Stimulated activated CD4-positive, alpha-beta T cell treated with anti-CD3 and anti-CD28 coated beads, Interleukin-1b, Interleukin-23, amount 100 ng/mL, for 48 hours (primary cell): ENCODE measurements around the gene DDRGK1.
A peak's percentile ranks its signal among the peaks of the same experiment; 100 is the strongest.
"Not testable (repeated sequence)": the region's sequence is repeated elsewhere in the genome, so short reads cannot be mapped to it uniquely, and the experiment has no call there.

Source experiments
- DNase-seq: peaks from one replicate; pipeline ENCODE4 v3.0.0-alpha.2; 2020

Gene DDRGK1

GRCh38 chr20:3233991-3234498 lies 29.6 kb upstream of the DDRGK1 start:
- no peak for DNase-seq

GRCh38 chr20:3233131-3233990 lies 28.9 kb upstream of the DDRGK1 start:
- DNase-seq: no peak

GRCh38 chr20:3231889-3232588 lies 27.6 kb upstream of the DDRGK1 start:
- DNase-seq: no peak

GRCh38 chr20:3231116-3231515 lies 26.6 kb upstream of the DDRGK1 start:
- no peak for DNase-seq

DNA sequence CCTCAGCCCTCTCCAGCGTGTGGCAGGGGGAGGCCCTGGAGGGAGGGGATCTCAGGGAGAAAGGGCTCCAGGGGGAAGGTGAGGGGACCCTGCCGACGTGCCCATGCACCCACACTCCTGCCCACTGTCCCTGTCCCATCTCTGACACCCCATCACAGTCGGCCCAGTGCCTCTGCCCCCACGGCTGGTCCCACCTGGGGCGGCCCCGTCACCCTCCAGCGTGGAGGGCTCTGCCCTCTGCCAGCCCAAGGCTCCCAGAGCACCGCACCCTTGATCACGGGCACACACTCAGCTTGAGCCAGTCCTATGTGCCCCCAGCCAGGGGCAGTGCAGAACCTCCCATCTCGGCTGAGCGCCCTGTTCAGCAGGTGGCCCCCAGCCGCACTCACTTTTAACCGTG lies 25.3 kb upstream of the DDRGK1 start:
- DNase-seq: no peak

- no peak for DNase-seq
Observed at GRCh38 chr20:3229158-3229557, 24.7 kb upstream of the DDRGK1 start.

GRCh38 chr20:3228750-3229032 lies 24.2 kb upstream of the DDRGK1 start:
- no peak for DNase-seq

- DNase-seq: no peak
Observed at GRCh38 chr20:3227936-3228749, 23.7 kb upstream of the DDRGK1 start.

DNA sequence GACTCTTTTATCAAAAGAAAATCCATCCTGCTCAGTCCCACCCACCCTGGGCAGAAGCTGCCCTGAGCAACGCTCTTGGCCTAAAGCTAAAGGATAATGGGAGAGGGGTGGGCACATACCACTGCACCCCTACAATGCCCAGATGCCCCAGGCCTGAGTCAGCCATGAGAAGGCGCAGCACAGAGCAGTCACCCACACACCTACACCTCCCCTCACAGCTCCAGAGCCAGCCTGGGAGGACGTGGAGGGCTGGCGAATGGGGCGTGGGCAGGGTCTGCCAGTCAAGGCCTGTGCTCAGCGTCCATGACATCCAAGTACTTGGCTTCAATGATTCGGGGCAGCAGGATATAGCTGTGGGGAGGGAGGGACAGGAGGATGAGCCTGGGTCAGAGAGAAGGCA lies 23.0 kb upstream of the DDRGK1 start:
- DNase-seq: no peak

DNA sequence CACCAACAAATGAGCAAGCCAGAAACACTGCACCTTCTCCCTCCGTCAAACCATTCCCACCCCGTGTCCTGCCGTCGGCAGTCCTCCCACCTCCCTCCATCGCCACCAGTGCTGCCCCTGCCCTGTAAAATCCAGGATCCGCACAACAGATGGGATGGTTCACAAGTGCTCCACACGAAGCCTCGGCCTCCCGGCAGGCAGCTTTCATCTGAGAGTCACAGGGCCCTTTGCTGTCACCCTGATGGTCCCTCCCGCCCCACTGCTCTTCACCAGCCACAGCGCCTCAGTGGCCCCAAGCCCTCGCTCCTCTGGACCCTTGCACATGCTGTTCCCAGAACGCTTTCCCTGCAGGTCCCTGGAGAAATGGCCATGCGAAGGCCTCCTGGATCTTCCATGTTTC lies 22.4 kb upstream of the DDRGK1 start:
- DNase-seq: no peak

- no peak for DNase-seq
Observed at GRCh38 chr20:3226093-3226492, 21.6 kb upstream of the DDRGK1 start.

GRCh38 chr20:3224681-3225421 lies 20.4 kb upstream of the DDRGK1 start:
- DNase-seq: no peak

GRCh38 chr20:3223994-3224680 lies 19.7 kb upstream of the DDRGK1 start:
- no peak for DNase-seq

- DNase-seq: no peak
Observed at GRCh38 chr20:3223651-3223993, 19.1 kb upstream of the DDRGK1 start.

- no peak for DNase-seq
Observed at GRCh38 chr20:3222635-3223600, 18.4 kb upstream of the DDRGK1 start.

DNA sequence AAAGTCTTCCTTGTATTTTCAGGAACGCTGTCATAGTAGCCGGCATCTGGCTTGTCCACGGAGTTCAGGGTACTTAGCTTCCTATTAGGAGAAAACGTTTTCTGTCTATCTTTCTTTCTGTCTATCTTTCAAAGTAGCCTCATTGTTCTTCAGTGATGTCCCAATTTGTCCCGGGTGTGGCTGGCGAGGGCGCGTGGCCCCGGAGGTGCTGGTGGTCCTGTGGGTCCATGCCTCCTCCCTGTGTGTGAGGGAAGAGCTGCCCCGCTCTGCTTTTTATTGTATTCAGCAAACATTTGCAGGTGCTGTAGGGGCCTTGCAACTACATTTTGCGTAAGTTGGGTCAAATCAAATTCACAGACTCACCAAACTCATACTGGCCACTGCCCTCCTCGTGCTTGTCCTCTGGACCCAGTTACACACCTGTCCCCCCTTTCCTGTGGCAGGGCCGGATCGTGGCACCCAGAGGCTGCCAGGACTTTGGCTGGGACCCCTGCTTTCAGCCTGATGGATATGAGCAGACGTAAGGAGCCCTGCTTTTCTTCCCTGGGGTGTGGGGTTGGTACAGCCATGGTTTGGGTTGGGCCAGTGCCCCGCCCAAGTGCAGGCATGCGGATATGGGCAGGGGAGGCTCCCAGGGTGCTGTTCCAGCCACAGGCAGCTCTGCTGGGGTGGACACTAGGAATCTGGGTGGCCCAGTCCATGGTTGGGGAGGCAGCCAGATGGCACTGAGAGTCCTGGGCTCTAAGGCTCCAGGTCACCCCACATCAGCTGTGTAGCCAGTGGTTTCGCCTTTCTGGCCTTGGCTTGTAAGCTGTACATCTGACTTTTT lies 17.1 kb upstream of the DDRGK1 start:
- no peak for DNase-seq

DNA sequence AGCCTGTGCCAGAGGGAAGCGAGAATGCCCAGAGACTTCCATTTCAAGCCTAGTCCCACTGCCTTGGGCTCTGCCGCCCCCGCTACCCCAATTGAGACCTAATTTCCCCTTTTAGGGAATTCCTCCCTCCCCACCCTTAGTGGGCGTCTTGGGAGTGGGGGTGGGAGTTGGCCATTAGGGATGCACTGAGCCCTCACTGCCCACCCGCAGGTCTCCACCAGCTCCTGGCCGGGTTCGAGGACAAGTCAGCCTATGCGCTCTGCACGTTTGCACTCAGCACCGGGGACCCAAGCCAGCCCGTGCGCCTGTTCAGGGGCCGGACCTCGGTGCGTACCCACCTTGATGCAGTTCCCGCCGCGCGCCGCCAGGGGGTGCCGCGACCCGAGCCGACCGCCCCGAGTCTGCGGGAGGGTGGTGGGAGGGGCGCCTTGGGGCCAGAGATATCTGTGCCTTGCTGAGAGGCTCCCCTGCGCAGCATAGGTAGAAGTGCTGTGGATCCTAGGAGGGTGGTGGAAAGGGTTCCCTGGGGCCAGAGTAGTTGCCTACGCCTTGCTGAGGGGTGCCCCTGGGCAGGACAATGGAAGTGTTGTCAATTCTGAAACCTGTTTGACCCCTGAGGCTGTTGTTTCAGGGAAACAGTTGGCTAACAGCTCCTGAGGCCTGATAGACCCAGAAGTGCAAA lies 14.0 kb upstream of the DDRGK1 start:
- DNase-seq: peak; percentile 78

DNA sequence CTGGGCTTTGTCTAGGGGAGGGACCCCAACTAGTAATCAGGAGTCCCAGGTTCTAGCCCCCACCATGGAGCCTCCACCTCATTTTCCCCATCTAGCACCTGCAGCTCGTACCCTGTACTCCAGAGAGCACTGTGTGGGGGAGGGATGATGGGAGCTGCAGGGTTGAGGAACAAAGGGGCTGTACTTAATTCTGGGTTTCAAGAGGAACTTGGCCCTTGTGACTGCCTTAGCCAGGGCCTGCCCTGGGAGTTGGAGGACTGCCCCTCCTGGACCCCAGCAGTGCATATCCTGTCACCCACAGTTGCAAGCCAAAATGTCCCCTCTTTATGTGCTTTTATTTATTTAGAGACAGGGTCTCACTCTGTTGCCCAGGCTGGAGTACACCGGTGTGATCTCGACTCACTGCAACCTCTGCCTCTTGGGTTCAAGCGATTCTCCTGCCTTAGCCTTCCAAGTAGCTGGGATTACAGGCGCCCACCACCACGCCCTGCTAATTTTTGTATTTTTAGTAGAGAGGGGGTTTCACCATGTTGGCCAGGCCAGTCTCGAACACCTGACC lies 11.0 kb upstream of the DDRGK1 start:
- DNase-seq: not testable (repeated sequence)

DNA sequence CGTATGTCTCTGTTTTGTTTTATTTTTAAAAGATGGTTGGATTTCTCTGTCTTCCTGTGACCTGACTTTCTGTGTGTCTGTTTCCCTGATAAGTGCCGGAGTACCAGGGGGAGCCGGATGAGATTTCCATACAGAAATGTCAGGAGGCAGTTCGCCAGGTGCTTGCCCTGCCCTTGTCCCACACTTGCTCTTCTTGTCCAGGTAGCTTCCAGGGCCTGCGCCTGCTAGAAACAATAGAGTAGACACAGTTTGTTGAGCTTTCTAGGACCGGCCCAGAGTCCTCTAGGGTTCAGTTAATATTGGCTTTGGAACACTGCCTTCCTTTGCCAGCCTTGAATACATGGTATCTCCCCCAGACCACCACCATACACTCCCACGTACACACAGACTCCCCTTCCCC lies 8.7 kb upstream of the DDRGK1 start:
- DNase-seq: no peak
